Type B pancreatic cell (in vitro differentiated cells): ENCODE data around the gene ATP11C. TPM values are rescaled to one million over a fixed set of nuclear protein-coding genes. Genes with fewer than 3 reads are reported as not detected.

Source experiments
- DNase-seq: peaks from one replicate; pipeline ENCODE4 v3.0.0; 2021; ENCODE audit warnings: mixed read lengths; ENCODE audit not compliant: unreplicated experiment; ENCODE audit errors: extremely low spot score
- H3K27ac Mint-ChIP-seq: 2 replicates; pipeline ENCODE4 v1.8.0; 2021; ENCODE audit warnings: mild to moderate bottlenecking, mixed read lengths
- H3K27me3 Mint-ChIP-seq: 2 replicates; pipeline ENCODE4 v1.8.0; 2021; ENCODE audit warnings: mixed read lengths
- H3K36me3 Mint-ChIP-seq: 2 replicates; pipeline ENCODE4 v1.8.0; 2021; ENCODE audit warnings: mixed read lengths
- H3K4me1 Mint-ChIP-seq: one replicate; pipeline ENCODE4 v1.8.0; 2021; ENCODE audit warnings: mixed read lengths; ENCODE audit not compliant: unreplicated experiment
- H3K4me3 Mint-ChIP-seq: 2 replicates; pipeline ENCODE4 v1.8.0; 2021; ENCODE audit warnings: mild to moderate bottlenecking, mixed read lengths
- H3K9me3 Mint-ChIP-seq: 2 replicates; pipeline ENCODE4 v1.8.0; 2021; ENCODE audit warnings: mixed read lengths
- CTCF ChIP-seq: fragments of 200-600 bp; sonication (generic); conservative IDR thresholded peaks from 2 replicates; pipeline ENCODE4 v1.5.0; 2021; ENCODE audit warnings: antibody characterized with exemption, mild to moderate bottlenecking
- total RNA-seq: library from RNA; stranded (reverse); gene quantifications from 2 replicates; pipeline ENCODE4 v1.2.1, GENCODE V29; 2021; ENCODE audit warnings: low replicate concordance

Gene ATP11C
- total RNA-seq, 1 donor from 2014 or later, result 18.9 TPM

- H3K4me1 Mint-ChIP-seq, result peaks cover 5% of the 10 kb centered on the region
- TF ChIP-seq CTCF, result no peak
- H3K4me3 Mint-ChIP-seq, result no peak overlapping the region
- no peak for DNase-seq
- no peaks in the 10 kb centered on the region for H3K27me3 Mint-ChIP-seq
- H3K9me3 Mint-ChIP-seq, result peaks cover 10% of the 10 kb centered on the region
- peaks cover 3% of the 10 kb centered on the region for H3K36me3 Mint-ChIP-seq
- H3K27ac Mint-ChIP-seq, result no peak overlapping the region
Observed at GRCh38 chrX:139890991-139891700, 41.7 kb downstream of the ATP11C start.

GRCh38 chrX:139889760-139890159 is 43.1 kb downstream of the ATP11C start:
- H3K4me3 Mint-ChIP-seq, result no peak overlapping the region
- no peak overlapping the region for H3K27ac Mint-ChIP-seq
- H3K4me1 Mint-ChIP-seq, result peaks cover 5% of the 10 kb centered on the region
- H3K36me3 Mint-ChIP-seq, result peaks cover 12% of the 10 kb centered on the region
- peaks cover 6% of the 10 kb centered on the region for H3K9me3 Mint-ChIP-seq
- no peaks in the 10 kb centered on the region for H3K27me3 Mint-ChIP-seq
- no peak for TF ChIP-seq CTCF
- no peak for DNase-seq

- no peak for DNase-seq
- peaks cover 15% of the 10 kb centered on the region for H3K36me3 Mint-ChIP-seq
- H3K27ac Mint-ChIP-seq, result no peak overlapping the region
- no peak for TF ChIP-seq CTCF
- no peaks in the 10 kb centered on the region for H3K27me3 Mint-ChIP-seq
- H3K4me3 Mint-ChIP-seq, result no peak overlapping the region
- no peaks in the 10 kb centered on the region for H3K9me3 Mint-ChIP-seq
- H3K4me1 Mint-ChIP-seq, result no peaks in the 10 kb centered on the region
Observed at GRCh38 chrX:139883984-139884383, 48.9 kb downstream of the ATP11C start.

GRCh38 chrX:139882299-139882698 is 50.6 kb downstream of the ATP11C start:
- Mint-ChIP-seq H3K27me3 (no peaks in the 10 kb centered on the region), H3K4me1 (no peaks in the 10 kb centered on the region), H3K9me3 (no peaks in the 10 kb centered on the region), H3K4me3 (no peak overlapping the region), H3K36me3 (peaks cover 15% of the 10 kb centered on the region), H3K27ac (no peak overlapping the region)
- DNase-seq, result no peak
- TF ChIP-seq CTCF, result no peak

GRCh38 chrX:139881572-139881971 is 51.3 kb downstream of the ATP11C start:
- no peaks in the 10 kb centered on the region for H3K9me3 Mint-ChIP-seq
- H3K27ac Mint-ChIP-seq, result no peak overlapping the region
- no peak for TF ChIP-seq CTCF
- H3K36me3 Mint-ChIP-seq, result peaks cover 15% of the 10 kb centered on the region
- no peaks in the 10 kb centered on the region for H3K4me1 Mint-ChIP-seq
- H3K27me3 Mint-ChIP-seq, result no peaks in the 10 kb centered on the region
- no peak for DNase-seq
- no peak overlapping the region for H3K4me3 Mint-ChIP-seq

GRCh38 chrX:139881130-139881529 is 51.7 kb downstream of the ATP11C start:
- Mint-ChIP-seq H3K27me3 (no peaks in the 10 kb centered on the region), H3K27ac (no peak overlapping the region), H3K36me3 (peaks cover 15% of the 10 kb centered on the region), H3K9me3 (no peaks in the 10 kb centered on the region), H3K4me3 (no peak overlapping the region), H3K4me1 (no peaks in the 10 kb centered on the region)
- DNase-seq, result no peak
- TF ChIP-seq CTCF, result no peak
